Upper lobe of left lung (tissue), 6 donors: ENCODE results near the gene BPTF. TPM values are rescaled to one million over a fixed set of nuclear protein-coding genes. Genes with fewer than 3 reads are reported as not detected.
"Not testable (repeated sequence)": the region's sequence is repeated elsewhere in the genome, so short reads cannot be mapped to it uniquely, and the experiment has no call there.

Experiments
- ATAC-seq, 2 donors: fragments of 200-7000 bp; cut with Tn5 transposase; one replicate each; pipeline ENCODE4 v1.9.1; 2022; ENCODE audit warnings: mild to moderate bottlenecking in 2 of 2, moderate library complexity in 2 of 2; ENCODE audit not compliant: low FRiP score in 2 of 2
- DNase-seq, 2 donors: peaks; one replicate each; pipeline ENCODE4 v3.0.0-alpha.2; 2019 to 2020
- H3K27ac ChIP-seq, 4 donors: fragments of 200-600 bp; sonication (generic); one replicate each; pipeline ENCODE4 v1.5.1; 2016 to 2019
- H3K27me3 ChIP-seq, 4 donors: fragments of 200-600 bp; sonication (generic); one replicate each; pipeline ENCODE4 v1.5.1; 2017 to 2019
- H3K36me3 ChIP-seq, 4 donors: fragments of 200-600 bp; sonication (generic); one replicate each; pipeline ENCODE4 v1.5.1; 2016 to 2019
- H3K4me1 ChIP-seq, 4 donors: fragments of 200-600 bp; sonication (generic); one replicate each; pipeline ENCODE4 v1.5.1; 2018 to 2019
- H3K4me3 ChIP-seq, 4 donors: fragments of 200-600 bp; sonication (generic); one replicate each; pipeline ENCODE4 v1.5.1; 2017 to 2019; ENCODE audit warnings: mild to moderate bottlenecking in 2 of 4, moderate library complexity in 1 of 4
- H3K9me3 ChIP-seq, 4 donors: fragments of 200-600 bp; sonication (generic); one replicate each; pipeline ENCODE4 v1.5.1; 2018 to 2019
- CTCF ChIP-seq, 6 experiments: fragments of 450-650 bp in 4 of 6; fragments of 200-600 bp in 2 of 6; sonication (generic) in 2 of 6; IDR thresholded peaks; one replicate each; pipeline ENCODE4 v1.5.1; 2016 to 2019; ENCODE audit warnings: antibody characterized with exemption in 6 of 6
- EP300 ChIP-seq, 4 donors: sonication (generic); formaldehyde crosslinking; IDR thresholded peaks; one replicate each; pipeline ENCODE4 v1.5.1; 2017; ENCODE audit warnings: antibody characterized with exemption in 4 of 4, control low read depth in 2 of 4
- POLR2A ChIP-seq, 4 donors: fragments of 450-650 bp; IDR thresholded peaks; one replicate each; pipeline ENCODE4 v1.5.1; 2016 to 2017; ENCODE audit warnings: antibody characterized with exemption in 4 of 4, mild to moderate bottlenecking in 2 of 4
- POLR2AphosphoS5 ChIP-seq, 2 donors: sonication (generic); formaldehyde crosslinking; IDR thresholded peaks; one replicate each; pipeline ENCODE4 v1.5.1; 2017; ENCODE audit warnings: antibody characterized with exemption in 2 of 2
- WGBS, 2 donors: methylation state at CpG; one replicate each; pipeline ENCODE4 v1.1.5; 2017 to 2018; 5-methylcytosine and 5-hydroxymethylcytosine counted together
- total RNA-seq, 6 donors: library from RNA; depleted of rRNA in 4 of 6; stranded (reverse); fragments of >200 nt in 4 of 6; gene quantifications; one replicate each; pipeline versions ENCODE4 v1.1.0 to v1.2.1, GENCODE V29; 2016 to 2021
- donor health status: DM: no; HTN: no; CAD: no; lungs with moderate emphysema.
- donor health status: DM: no; HTN: yes; CAD: no; lungs with severe emphysema.

Gene BPTF
- total RNA-seq, 6 donors from 2014 or later: 67.3 to 163 (median 79.7) TPM

- Histone ChIP-seq H3K27me3 (no peaks in the 10 kb centered on the region), H3K36me3 (peaks cover 3 to 12% (median 9%) of the 10 kb centered on the region in 4 donors), H3K4me1 (peaks cover 9 to 19% (median 13%) of the 10 kb centered on the region in 4 donors), H3K9me3 (no peaks in the 10 kb centered on the region), H3K4me3 (no peak overlapping the region), H3K27ac (no peak overlapping the region)
- no peak for TF ChIP-seq POLR2AphosphoS5 (IDR thresholded peaks at IDR 0.05)
- no peak for TF ChIP-seq CTCF (IDR thresholded peaks at IDR 0.05)
- TF ChIP-seq EP300 (IDR thresholded peaks at IDR 0.05): no peak
- no peak for TF ChIP-seq POLR2A (IDR thresholded peaks at IDR 0.05)
- 72 to 77% methylated on average over 8 of the region's 8 CpGs for WGBS, 2 donors
- no peak for ATAC-seq
- DNase-seq: no peak
These were observed 25.8 kb downstream of the BPTF start for GRCh38 chr17:67850991-67851631.

GRCh38 chr17:67853703-67854102 lies 28.4 kb downstream of the BPTF start:
- no peaks in the 10 kb centered on the region for H3K9me3 ChIP-seq
- no peak overlapping the region for H3K27ac ChIP-seq
- TF ChIP-seq POLR2AphosphoS5 (IDR thresholded peaks at IDR 0.05) (no peak), EP300 (IDR thresholded peaks at IDR 0.05) (no peak), POLR2A (IDR thresholded peaks at IDR 0.05) (no peak), CTCF (IDR thresholded peaks at IDR 0.05) (no peak)
- 95 to 96% methylated on average over 8 of the region's 8 CpGs for WGBS, 2 donors
- peaks cover 3 to 12% (median 9%) of the 10 kb centered on the region in 4 donors for H3K36me3 ChIP-seq
- H3K27me3 ChIP-seq: no peaks in the 10 kb centered on the region
- no peak for DNase-seq
- no peak overlapping the region for H3K4me3 ChIP-seq
- peaks cover 17 to 27% (median 20%) of the 10 kb centered on the region in 4 donors for H3K4me1 ChIP-seq
- ATAC-seq: no peak

GRCh38 chr17:67854378-67854777 lies 29.1 kb downstream of the BPTF start:
- WGBS, 2 donors: 95 to 98% methylated on average over 6 of the region's 6 CpGs
- Histone ChIP-seq H3K4me1 (peaks cover 21 to 33% (median 26%) of the 10 kb centered on the region in 4 donors), H3K36me3 (peaks cover 3 to 12% (median 9%) of the 10 kb centered on the region in 4 donors), H3K9me3 (no peaks in the 10 kb centered on the region), H3K27me3 (no peaks in the 10 kb centered on the region), H3K4me3 (no peak overlapping the region), H3K27ac (no peak overlapping the region)
- ATAC-seq: no peak
- no peak for DNase-seq
- TF ChIP-seq EP300 (IDR thresholded peaks at IDR 0.05): no peak

GRCh38 chr17:67855504-67856324 lies 30.4 kb downstream of the BPTF start:
- Histone ChIP-seq H3K36me3 (peaks cover 3 to 12% (median 9%) of the 10 kb centered on the region in 4 donors), H3K27me3 (no peaks in the 10 kb centered on the region), H3K27ac (peak overlapping the region in 2 of 4 donors; percentile 17 to 25), H3K9me3 (no peaks in the 10 kb centered on the region), H3K4me3 (no peak overlapping the region), H3K4me1 (peaks cover 25 to 35% (median 32%) of the 10 kb centered on the region in 4 donors)
- WGBS, 2 donors: 47 to 58% methylated on average over 11 of the region's 11 CpGs
- TF ChIP-seq POLR2AphosphoS5 (IDR thresholded peaks at IDR 0.05) (no peak), POLR2A (IDR thresholded peaks at IDR 0.05) (no peak), CTCF (IDR thresholded peaks at IDR 0.05) (no peak), EP300 (IDR thresholded peaks at IDR 0.05) (no peak)
- DNase-seq: no peak
- peak in 1 of 2 donors; percentile 48 for ATAC-seq

GRCh38 chr17:67856402-67856801 lies 31.1 kb downstream of the BPTF start:
- peaks cover 25 to 34% (median 29%) of the 10 kb centered on the region in 4 donors for H3K4me1 ChIP-seq
- DNase-seq, H3K27me3 ChIP-seq, H3K9me3 ChIP-seq, ATAC-seq, H3K4me3 ChIP-seq, H3K27ac ChIP-seq: not testable (repeated sequence)
- 27 to 28% methylated on average over 1 of the region's 1 CpG for WGBS, 2 donors
- H3K36me3 ChIP-seq: peaks cover 3 to 12% (median 9%) of the 10 kb centered on the region in 4 donors
